WI38 (cell line): ENCODE results near the gene RBMS1.

Source experiments
- H3K4me3 ChIP-seq: 2 replicates; pipeline ENCODE4 v1.5.1; 2011; ENCODE audit warnings: low read depth, mild to moderate bottlenecking, control low read depth, low read length
- CTCF ChIP-seq: IDR thresholded peaks from 2 replicates; pipeline ENCODE4 v1.5.1; 2012; ENCODE audit warnings: low read depth, mild to moderate bottlenecking, control low read depth, low read length

RBMS1 gene

GRCh38 chr2:160478660-160479059 lies 14.9 kb downstream of the RBMS1 start:
- no peak overlapping the region for H3K4me3 ChIP-seq

GRCh38 chr2:160477032-160477431 lies 16.6 kb downstream of the RBMS1 start:
- no peak overlapping the region for H3K4me3 ChIP-seq
- TF ChIP-seq CTCF = no peak

More at GRCh38 chr2:160478660-160479059, 14.9 kb downstream of the RBMS1 start:
- TF ChIP-seq CTCF = no peak

- peak overlapping the region; percentile 22 for H3K4me3 ChIP-seq
- TF ChIP-seq CTCF = no peak
Observed at GRCh38 chr2:160474891-160475787, 18.5 kb downstream of the RBMS1 start.

GRCh38 chr2:160474319-160474645 lies 19.3 kb downstream of the RBMS1 start:
- no peak for TF ChIP-seq CTCF

GRCh38 chr2:160473468-160474318 lies 19.9 kb downstream of the RBMS1 start:
- TF ChIP-seq CTCF = no peak

More at GRCh38 chr2:160474319-160474645, 19.3 kb downstream of the RBMS1 start:
- no peak overlapping the region for H3K4me3 ChIP-seq

GRCh38 chr2:160472839-160473251 lies 20.8 kb downstream of the RBMS1 start:
- TF ChIP-seq CTCF = no peak

More at GRCh38 chr2:160473468-160474318, 19.9 kb downstream of the RBMS1 start:
- H3K4me3 ChIP-seq = no peak overlapping the region

More at GRCh38 chr2:160472839-160473251, 20.8 kb downstream of the RBMS1 start:
- peak overlapping the region; percentile 1; the same call in 1 of the 2 replicates for H3K4me3 ChIP-seq
